Measurements from ENCODE around the gene CFAP100. TPM values are rescaled to one million over a fixed set of nuclear protein-coding genes. Genes with fewer than 3 reads are reported as not detected.

Gene CFAP100
- polyA plus RNA-seq, 3 donors, result not detected

- 96% methylated on average over 3 of the region's 5 CpGs for WGBS (ENCODE audit: insufficient coverage)
- H3K4me3 ChIP-seq (replicated peaks in 1 of 3; ENCODE audit: low read depth in 2 of 3, low read length in 3 of 3), result no peak overlapping the region
- H3K9me3 Mint-ChIP-seq, result peaks cover 0 to 3% (median 2%) of the 10 kb centered on the region in 7 donors
- H3K27me3 Mint-ChIP-seq (ENCODE audit: low read depth in 3 of 3), result peaks cover 19 to 35% (median 25%) of the 10 kb centered on the region in 3 donors
- no peak overlapping the region for H3K27ac ChIP-seq (ENCODE audit: low read depth in 1 of 2, low read length in 2 of 2)
- no peak for TF ChIP-seq CTCF (IDR thresholded peaks at IDR 0.05)
- intact Hi-C loops (cut with micrococcal nuclease), result no loop called here
- no peaks in the 10 kb centered on the region for H3K36me3 ChIP-seq (replicated peaks in 1 of 2; ENCODE audit: control insufficient read depth in 1 of 2, insufficient read depth in 2 of 2, low read length in 2 of 2)
- H3K9ac ChIP-seq (ENCODE audit: insufficient read depth, low read length, poor library complexity, severe bottlenecking), result no peak overlapping the region
- no peaks in the 10 kb centered on the region for H3K4me1 Mint-ChIP-seq
- H3K36me3 Mint-ChIP-seq, result no peaks in the 10 kb centered on the region
- no peak overlapping the region for H3K27ac Mint-ChIP-seq
- H3K79me2 ChIP-seq (ENCODE audit: insufficient read depth, low read length), result no peaks in the 10 kb centered on the region
- no peak overlapping the region for H2AFZ ChIP-seq (ENCODE audit: insufficient read depth, low read depth, low read length, poor library complexity, severe bottlenecking)
- no peak overlapping the region for H3K4me3 Mint-ChIP-seq
- no peaks in the 10 kb centered on the region for H3K4me1 ChIP-seq (ENCODE audit: control insufficient read depth in 1 of 2, insufficient read depth in 2 of 2, low read length in 2 of 2)
- no peak overlapping the region for H3K4me2 ChIP-seq (replicated peaks; ENCODE audit: extremely low read depth, low read length, poor library complexity, severe bottlenecking)
- H3K9me3 ChIP-seq (replicated peaks in 1 of 2; ENCODE audit: control insufficient read depth in 1 of 2, insufficient read depth in 1 of 2, low read length in 2 of 2), result no peaks in the 10 kb centered on the region
- DNase-seq, result no peak
- peaks cover 0 to 7% of the 10 kb centered on the region in 2 donors for H3K27me3 ChIP-seq (ENCODE audit: control insufficient read depth in 2 of 2, insufficient read depth in 2 of 2, low read length in 2 of 2)
- H4K20me1 ChIP-seq (ENCODE audit: insufficient read depth, low read length), result no peaks in the 10 kb centered on the region
Measured at GRCh38 chr3:126407412-126408044, 12.8 kb downstream of the CFAP100 start.

- no peaks in the 10 kb centered on the region for H3K36me3 ChIP-seq (replicated peaks in 1 of 2; ENCODE audit: control insufficient read depth in 1 of 2, insufficient read depth in 2 of 2, low read length in 2 of 2)
- no peak overlapping the region for H2AFZ ChIP-seq (ENCODE audit: insufficient read depth, low read depth, low read length, poor library complexity, severe bottlenecking)
- Mint-ChIP-seq H3K27ac (no peak overlapping the region), H3K27me3 (ENCODE audit: low read depth in 3 of 3) (peaks cover 21 to 36% (median 24%) of the 10 kb centered on the region in 3 donors), H3K36me3 (no peaks in the 10 kb centered on the region), H3K4me3 (no peak overlapping the region), H3K4me1 (no peaks in the 10 kb centered on the region), H3K9me3 (peaks cover 0 to 3% (median 2%) of the 10 kb centered on the region in 7 donors)
- 89% methylated on average over 5 of the region's 5 CpGs for WGBS (ENCODE audit: insufficient coverage)
- H3K9me3 ChIP-seq (replicated peaks in 1 of 2; ENCODE audit: control insufficient read depth in 1 of 2, insufficient read depth in 1 of 2, low read length in 2 of 2), result no peaks in the 10 kb centered on the region
- H3K4me2 ChIP-seq (replicated peaks; ENCODE audit: extremely low read depth, low read length, poor library complexity, severe bottlenecking), result no peak overlapping the region
- H4K20me1 ChIP-seq (ENCODE audit: insufficient read depth, low read length), result no peaks in the 10 kb centered on the region
- intact Hi-C loops (cut with micrococcal nuclease), result no loop called here
- no peaks in the 10 kb centered on the region for H3K4me1 ChIP-seq (ENCODE audit: control insufficient read depth in 1 of 2, insufficient read depth in 2 of 2, low read length in 2 of 2)
- DNase-seq, result no peak
- no peak overlapping the region for H3K9ac ChIP-seq (ENCODE audit: insufficient read depth, low read length, poor library complexity, severe bottlenecking)
- H3K27ac ChIP-seq (ENCODE audit: low read depth in 1 of 2, low read length in 2 of 2), result no peak overlapping the region
- no peak overlapping the region for H3K4me3 ChIP-seq (replicated peaks in 1 of 3; ENCODE audit: low read depth in 2 of 3, low read length in 3 of 3)
- H3K79me2 ChIP-seq (ENCODE audit: insufficient read depth, low read length), result no peaks in the 10 kb centered on the region
- peaks cover 0 to 12% of the 10 kb centered on the region in 2 donors for H3K27me3 ChIP-seq (ENCODE audit: control insufficient read depth in 2 of 2, insufficient read depth in 2 of 2, low read length in 2 of 2)
- no peak for TF ChIP-seq CTCF (IDR thresholded peaks at IDR 0.05)
Measured at GRCh38 chr3:126408099-126408498, 13.4 kb downstream of the CFAP100 start.

Measured in CD14-positive monocyte (primary cell).